Smooth muscle cell of trachea (primary cell): ENCODE data around the gene TAP2. TPM values are rescaled to one million over a fixed set of nuclear protein-coding genes. Genes with fewer than 3 reads are reported as not detected.

Experiments
- total RNA-seq: library from RNA; depleted of rRNA; stranded (reverse); fragments of >200 nt; gene quantifications from 2 replicates; pipeline ENCODE4 v1.2.1, GENCODE V29; 2014

Gene TAP2
- total RNA-seq: 24.3 and 29.1 TPM in 2 replicates

DNA sequence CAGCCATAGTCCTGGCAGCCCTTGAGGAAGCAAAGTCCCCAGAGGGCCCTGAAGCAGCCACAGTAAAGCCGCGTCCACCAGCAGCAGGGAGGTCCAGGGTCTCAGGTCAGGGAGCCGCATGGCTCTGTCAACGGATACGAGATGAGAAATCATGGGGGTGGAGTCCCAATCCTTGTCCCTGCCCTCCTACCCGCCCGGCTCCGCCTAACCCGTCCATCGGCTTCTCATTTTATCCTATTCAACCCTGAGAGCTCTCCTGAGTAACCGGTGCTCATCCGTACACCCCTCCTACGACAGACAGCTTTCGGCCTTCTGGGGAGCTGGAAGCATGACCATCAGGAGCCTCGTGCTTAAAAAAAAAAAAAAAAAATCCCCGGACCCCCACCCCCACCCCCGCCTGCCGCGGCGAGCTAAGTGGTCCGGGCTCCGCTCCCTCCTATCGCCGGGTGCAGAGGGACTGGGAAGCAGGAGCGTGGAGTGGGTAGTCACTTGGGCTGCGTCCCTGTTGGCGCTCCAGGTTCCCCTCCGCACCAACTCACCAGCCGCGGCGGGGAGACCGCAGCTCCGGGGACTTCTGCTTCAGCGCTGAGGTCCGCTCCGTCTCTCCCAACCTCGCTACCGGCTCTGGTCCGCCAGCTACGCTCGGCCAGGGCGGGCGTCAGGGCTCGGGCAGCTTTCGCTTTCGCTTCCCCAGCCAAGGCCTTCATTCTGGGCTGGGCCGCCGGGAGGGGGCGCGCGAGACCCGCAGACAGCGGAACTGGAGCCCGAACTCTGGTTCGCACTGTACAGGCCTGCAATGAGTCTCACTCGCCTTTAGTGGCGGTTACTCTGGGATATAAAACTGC is at the start of gene TAP2:
TSS of gene TAP2 (minus strand) at position 626 of the 845 bp plus-strand sequence. CDS start at position 120, 506 bp downstream.

GRCh38 chr6:32853541-32854375 is 15.2 kb upstream of the TAP2 start, which contains the start of the genes PSMB9 and TAP1:
Gene PSMB9, plus strand, starts transcription at chr6:32854192. Its CDS starts 38 bp downstream, at chr6:32854230.
Gene TAP1, minus strand, starts transcription at chr6:32853704. Its CDS starts 68 bp downstream, at chr6:32853636.

GRCh38 chr6:32843979-32844838 is 5.7 kb upstream of the TAP2 start, which contains the start of gene PSMB8:
Gene PSMB8, minus strand, starts transcription at chr6:32844047. Its CDS starts 51 bp downstream, at chr6:32843996.

GRCh38 chr6:32816746-32817204 is 21.8 kb downstream of the TAP2 start, which contains the start of gene HLA-DOB:
Gene HLA-DOB, minus strand, starts transcription at chr6:32817002. Its CDS starts 51 bp downstream, at chr6:32816951.

Other genes starting within 250 kb of the TAP2 start
- gene HLA-DRB1, start 248.9 kb downstream of the TAP2 start, total RNA-seq: 0.17 TPM in 1 of 2 replicates, not detected in the other
- gene HLA-DQA1, start 201.3 kb downstream of the TAP2 start, total RNA-seq: not detected in 2 replicates
- not detected in 2 replicates for gene HLA-DQB1, start 172.1 kb downstream of the TAP2 start, total RNA-seq
- not detected in 2 replicates for gene HLA-DQA2, start 97.3 kb downstream of the TAP2 start, total RNA-seq
- not detected in 2 replicates for gene HLA-DQB2, start 75.2 kb downstream of the TAP2 start, total RNA-seq
- 0.29 TPM in 1 of 2 replicates, not detected in the other for gene HLA-DOB, start 21.7 kb downstream of the TAP2 start, total RNA-seq
- gene PSMB8, start 5.3 kb upstream of the TAP2 start, total RNA-seq: 54.6 and 59.8 TPM in 2 replicates
- gene TAP1, start 15.0 kb upstream of the TAP2 start, total RNA-seq: 40.3 and 73.8 TPM in 2 replicates
- 37.2 and 42.3 TPM in 2 replicates for gene PSMB9, start 15.5 kb upstream of the TAP2 start, total RNA-seq
- gene HLA-DMB, start 102.3 kb upstream of the TAP2 start, total RNA-seq: 0.50 and 1.5 TPM in 2 replicates
- gene HLA-DMA, start 114.4 kb upstream of the TAP2 start, total RNA-seq: 4.7 and 14.1 TPM in 2 replicates
- 102 and 104 TPM in 2 replicates for gene BRD2, start 129.9 kb upstream of the TAP2 start, total RNA-seq
- under 0.01 TPM in 1 of 2 replicates, not detected in the other for gene HLA-DOA, start 170.9 kb upstream of the TAP2 start, total RNA-seq
- gene HLA-DPA1, start 234.9 kb upstream of the TAP2 start, total RNA-seq: 1.7 and 2.8 TPM in 2 replicates
- 1.8 and 10.0 TPM in 2 replicates for gene HLA-DPB1, start 237.3 kb upstream of the TAP2 start, total RNA-seq